GM12878 (cell line): Measurements from ENCODE around the gene TMCC3. TPM values are rescaled to one million over a fixed set of nuclear protein-coding genes. Genes with fewer than 3 reads are reported as not detected.

Experiments used
- ATAC-seq: fragments of 200-7000 bp; cut with Tn5 transposase; 3 replicates; pipeline ENCODE4 v1.9.1; 2020; ENCODE audit warnings: mild to moderate bottlenecking, moderate library complexity
- BruUV-seq: library from RNA; stranded (reverse); fragments of 400-500 nt; replicated peaks from 2 replicates; lab custom pipeline; 2021; lab: Mats Ljungman, UMichigan
- CTCF ChIA-PET: fragments of 300-600 bp; sonication (Branson Sonifier 250); formaldehyde crosslinking; extraction: SDS; loops from one replicate; lab custom pipeline; 2021; ENCODE audit warnings: inconsistent platforms; lab: Yijun Ruan, JAX
- POLR2A ChIA-PET: fragments of 350-600 bp; formaldehyde crosslinking; extraction: SDS; loops from one replicate; lab custom pipeline; 2021; ENCODE audit warnings: inconsistent platforms; lab: Charles Lee
- RAD21 ChIA-PET: fragments of 300-600 bp; sonication (Branson Sonifier 250); formaldehyde crosslinking; loops from one replicate; lab custom pipeline; 2023; ENCODE audit warnings: antibody characterized with exemption; ENCODE audit not compliant: unreplicated experiment; lab: Charles Lee
- SMC1A ChIA-PET: fragments of 300-600 bp; sonication (Branson Sonifier 250); formaldehyde crosslinking; loops from one replicate; lab custom pipeline; 2023; ENCODE audit not compliant: unreplicated experiment, uncharacterized antibody; lab: Charles Lee
- DNase-seq: peaks from one replicate; pipeline ENCODE4 v3.0.0-alpha.2; 2011; ENCODE audit warnings: low read depth, low spot score
- FAIRE-seq: peaks from 3 replicates; lab custom pipeline; 2011; peaks lifted over from hg19 to GRCh38; lab: Jason Lieb, UNC
- H2AFZ ChIP-seq: 2 replicates; pipeline ENCODE4 v1.6.0; 2011; ENCODE audit warnings: low read depth, low read length, control low read depth; ENCODE audit not compliant: control insufficient read depth
- H3K27ac ChIP-seq: 2 replicates; pipeline ENCODE4 v1.5.1; 2011; ENCODE audit warnings: control low read depth; ENCODE audit not compliant: control insufficient read depth, insufficient read depth
- H3K27me3 ChIP-seq, 2 experiments: replicated peaks in 1 of 2; 2 replicates each; pipeline versions ENCODE4 v1.6.0 to v1.6.1; 2011; ENCODE audit warnings: low read length in 1 of 2; ENCODE audit not compliant: control insufficient read depth in 2 of 2, insufficient read depth in 2 of 2
- H3K36me3 ChIP-seq, 2 experiments: 2 replicates each; pipeline ENCODE4 v1.5.1; 2011; ENCODE audit warnings: low read length in 1 of 2; ENCODE audit not compliant: control insufficient read depth in 2 of 2, insufficient read depth in 2 of 2
- H3K4me1 ChIP-seq: 2 replicates; pipeline ENCODE4 v1.6.1; 2011; ENCODE audit warnings: mild to moderate bottlenecking, low read length, moderate library complexity, mixed read lengths; ENCODE audit not compliant: control insufficient read depth, insufficient read depth
- H3K4me2 ChIP-seq: 2 replicates; pipeline ENCODE4 v1.6.0; 2011; ENCODE audit warnings: control low read depth; ENCODE audit not compliant: control insufficient read depth, insufficient read depth
- H3K4me3 ChIP-seq: fragments of 200-600 bp; sonication (generic); 2 replicates; pipeline ENCODE4 v1.5.1; 2016
- H3K79me2 ChIP-seq: 2 replicates; pipeline ENCODE4 v1.6.0; 2011; ENCODE audit warnings: low read length; ENCODE audit not compliant: control insufficient read depth, insufficient read depth
- H3K9ac ChIP-seq: 2 replicates; pipeline ENCODE4 v1.8.0; 2011; ENCODE audit warnings: low read length, control low read depth, mixed read lengths; ENCODE audit not compliant: control insufficient read depth, insufficient read depth
- H3K9me3 ChIP-seq: replicated peaks from 3 replicates; pipeline ENCODE4 v1.5.1; 2011; ENCODE audit warnings: mild to moderate bottlenecking, low read length; ENCODE audit not compliant: control insufficient read depth, insufficient read depth
- H4K20me1 ChIP-seq: 2 replicates; pipeline ENCODE4 v1.6.0; 2011; ENCODE audit not compliant: control insufficient read depth, insufficient read depth
- CBX3 ChIP-seq: fragments of 200-600 bp; sonication (generic); IDR thresholded peaks from 2 replicates; pipeline ENCODE4 v1.6.1; 2016; ENCODE audit warnings: low read depth, borderline replicate concordance
- CHD2 ChIP-seq: IDR thresholded peaks from 2 replicates; pipeline ENCODE4 v1.6.1; 2011; ENCODE audit warnings: low read depth, low read length, improper control_type of control experiment, borderline replicate concordance
- CREB1 ChIP-seq: IDR thresholded peaks from 2 replicates; pipeline ENCODE4 v1.6.1; 2012; ENCODE audit warnings: low read depth, mild to moderate bottlenecking, inconsistent platforms
- ESRRA ChIP-seq: IDR thresholded peaks from 2 replicates; pipeline ENCODE4 v1.6.1; 2012; ENCODE audit warnings: mild to moderate bottlenecking, low read length, improper control_type of control experiment
- NR2C1 ChIP-seq: fragments of 450-650 bp; IDR thresholded peaks from 2 replicates; pipeline ENCODE4 v1.6.1; 2017; ENCODE audit warnings: antibody characterized with exemption, mild to moderate bottlenecking, moderate library complexity
- NR2F1 ChIP-seq: fragments of 450-650 bp; conservative IDR thresholded peaks from 2 replicates; pipeline ENCODE4 v1.6.1; 2017; ENCODE audit warnings: mild to moderate bottlenecking
- PML ChIP-seq: IDR thresholded peaks from 2 replicates; pipeline ENCODE4 v1.6.1; 2012; ENCODE audit warnings: low read length, inconsistent platforms
- RAD51 ChIP-seq: fragments of 450-650 bp; IDR thresholded peaks from 2 replicates; pipeline ENCODE4 v1.6.1; 2016; ENCODE audit warnings: moderate library complexity, mild to moderate bottlenecking, inconsistent platforms
- SREBF1 ChIP-seq: IDR thresholded peaks from 2 replicates; pipeline ENCODE4 v1.6.1; 2012; ENCODE audit warnings: mild to moderate bottlenecking, low read length
- WGBS: methylation state at CpG from one replicate; pipeline ENCODE4 v1.1.6; 2016; ENCODE audit warnings: low lambda C conversion rate; ENCODE audit not compliant: insufficient replicate concordance, insufficient coverage; ENCODE audit errors: missing lambda C conversion rate; 5-methylcytosine and 5-hydroxymethylcytosine counted together
- in situ Hi-C: fragments of 300-500 bp; cut with MboI; formaldehyde crosslinking; loops from 9 replicates; pipeline ENCODE4 v1.14.3; 2018; ENCODE audit warnings: mixed read lengths
- intact Hi-C: fragments of 100-400 bp; cut with micrococcal nuclease; formaldehyde crosslinking; loops from one replicate; pipeline ENCODE4 v1.14.2; 2022; ENCODE audit not compliant: unreplicated experiment
- polyA plus RNA-seq, 11 experiments: library from polyadenylated mRNA; depleted of rRNA in 4 of 11; unstranded in 6 of 11; stranded (reverse) in 5 of 11; fragments of >200 nt; fragmentation: Nextera tagmentation in 4 of 11; fragmentation: Illumina TruSeq in 1 of 11; extraction: Ambion mirVana in 4 of 11; extraction: Trizol in 1 of 11; gene quantifications; 1 replicate in 1 of 11; 2 replicates in 10 of 11; pipeline versions ENCODE4 v1.2.1 to v1.2.3, GENCODE V29; 2011 to 2016; ENCODE audit warnings: inconsistent platforms in 2 of 11, missing spikeins in 2 of 11, low read depth in 1 of 11
- total RNA-seq, 4 experiments: library from RNA; depleted of rRNA in 3 of 4; stranded (reverse); fragments of >200 nt in 3 of 4; fragmentation: Illumina TruSeq in 1 of 4; extraction: Trizol in 1 of 4; gene quantifications; 2 replicates each; pipeline versions ENCODE4 v1.2.1 to v1.2.3, GENCODE V29; 2013 to 2021
- TF ChIP-seq, protein P1 (sequence below): fragments of 450-650 bp; IDR thresholded peaks from 2 replicates; pipeline ENCODE4 v1.6.1; 2017; ENCODE audit warnings: mild to moderate bottlenecking, moderate library complexity
- TF ChIP-seq, protein P2 (sequence below): fragments of 450-650 bp; IDR thresholded peaks from 2 replicates; pipeline ENCODE4 v1.6.1; 2016; ENCODE audit warnings: mild to moderate bottlenecking, moderate library complexity, borderline replicate concordance
- TF ChIP-seq, protein P3 (sequence below): fragments of 450-650 bp; IDR thresholded peaks from 2 replicates; pipeline ENCODE4 v1.6.1; 2017; ENCODE audit warnings: borderline replicate concordance

Gene TMCC3
- total and polyA plus RNA-seq, 10 of the 15 experiments (the other 5 are each of a cell fraction or from before 2014, with no cell fraction given) = 5.8 to 29.8 (median 12.6) TPM

DNA sequence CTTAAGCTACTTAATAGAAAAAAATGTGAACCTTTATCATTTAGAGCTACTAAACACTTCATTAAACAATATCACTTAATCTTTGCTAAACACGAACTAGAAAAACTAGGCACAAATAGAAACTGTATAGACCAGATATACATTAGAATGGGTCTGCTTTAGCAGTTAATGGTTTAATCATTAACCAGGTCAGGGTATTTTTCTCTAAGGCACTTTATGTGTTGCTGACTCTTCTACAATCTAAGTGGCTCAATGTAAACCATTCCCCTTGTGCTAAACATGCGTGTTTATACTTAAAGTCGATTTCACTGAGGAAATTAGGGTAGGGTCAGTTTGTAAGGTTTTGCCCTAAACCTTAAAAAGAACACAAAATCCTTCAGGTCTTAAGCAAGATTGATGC lies 29.7 kb downstream of the TMCC3 start:
- no peaks in the 10 kb centered on the region for H3K27me3 ChIP-seq
- H3K4me2 ChIP-seq = 0 out of 2 replicates have a peak overlapping the region, but pooled peaks have one; percentile 94
- 96% methylated on average over 3 of the region's 3 CpGs for WGBS
- in situ Hi-C loops (no loop called here), intact Hi-C loops (loop anchor here (2.0 to 5.0 kb wide), 6 partner anchors 20 to 212 kb away; no protein-coding TSS in a partner anchor)
- no peak overlapping the region for H2AFZ ChIP-seq
- peak overlapping the region; percentile 85; the same call in 1 of the 2 replicates for H3K27ac ChIP-seq
- no peak for FAIRE-seq
- SMC1A ChIA-PET = interaction anchor here (0.7 to 5.2 kb wide), 19 partner anchors 12 to 255 kb away, joined by 3 to 58 read pairs (median 7); no protein-coding TSS in a partner anchor
- peaks cover 2% of the 10 kb centered on the region; the same call in 2 of the 3 replicates for H3K9me3 ChIP-seq
- H3K4me1 ChIP-seq = peaks cover 16% of the 10 kb centered on the region
- RAD21 ChIA-PET = interaction anchor here (0.9 to 5.2 kb wide), 11 partner anchors 16 to 417 kb away, joined by 3 to 68 read pairs (median 10); no protein-coding TSS in a partner anchor
- CTCF ChIA-PET = interaction anchor here (0.6 to 4.8 kb wide), 14 partner anchors 9 to 1174 kb away, joined by 3 to 40 read pairs (median 6); no protein-coding TSS in a partner anchor
- peaks cover 6% of the 10 kb centered on the region for H3K79me2 ChIP-seq
- H3K9ac ChIP-seq = no peak overlapping the region
- DNase-seq = no peak
- POLR2A ChIA-PET = interaction anchor here (0.6 to 2.5 kb wide), 8 partner anchors 9 to 252 kb away, joined by 3 to 13 read pairs (median 4); no protein-coding TSS in a partner anchor
- BruUV-seq = no TSS peak
- ATAC-seq = peak; percentile 58
- no peaks in the 10 kb centered on the region for H4K20me1 ChIP-seq
- TF ChIP-seq PML (no peak), NR2C1 (no peak), CREB1 (no peak), SREBF1 (no peak), CBX3 (no peak), NR2F1 (no peak), RAD51 (no peak), ESRRA (no peak), CHD2 (no peak)
- TF ChIP-seq, protein P1, sequence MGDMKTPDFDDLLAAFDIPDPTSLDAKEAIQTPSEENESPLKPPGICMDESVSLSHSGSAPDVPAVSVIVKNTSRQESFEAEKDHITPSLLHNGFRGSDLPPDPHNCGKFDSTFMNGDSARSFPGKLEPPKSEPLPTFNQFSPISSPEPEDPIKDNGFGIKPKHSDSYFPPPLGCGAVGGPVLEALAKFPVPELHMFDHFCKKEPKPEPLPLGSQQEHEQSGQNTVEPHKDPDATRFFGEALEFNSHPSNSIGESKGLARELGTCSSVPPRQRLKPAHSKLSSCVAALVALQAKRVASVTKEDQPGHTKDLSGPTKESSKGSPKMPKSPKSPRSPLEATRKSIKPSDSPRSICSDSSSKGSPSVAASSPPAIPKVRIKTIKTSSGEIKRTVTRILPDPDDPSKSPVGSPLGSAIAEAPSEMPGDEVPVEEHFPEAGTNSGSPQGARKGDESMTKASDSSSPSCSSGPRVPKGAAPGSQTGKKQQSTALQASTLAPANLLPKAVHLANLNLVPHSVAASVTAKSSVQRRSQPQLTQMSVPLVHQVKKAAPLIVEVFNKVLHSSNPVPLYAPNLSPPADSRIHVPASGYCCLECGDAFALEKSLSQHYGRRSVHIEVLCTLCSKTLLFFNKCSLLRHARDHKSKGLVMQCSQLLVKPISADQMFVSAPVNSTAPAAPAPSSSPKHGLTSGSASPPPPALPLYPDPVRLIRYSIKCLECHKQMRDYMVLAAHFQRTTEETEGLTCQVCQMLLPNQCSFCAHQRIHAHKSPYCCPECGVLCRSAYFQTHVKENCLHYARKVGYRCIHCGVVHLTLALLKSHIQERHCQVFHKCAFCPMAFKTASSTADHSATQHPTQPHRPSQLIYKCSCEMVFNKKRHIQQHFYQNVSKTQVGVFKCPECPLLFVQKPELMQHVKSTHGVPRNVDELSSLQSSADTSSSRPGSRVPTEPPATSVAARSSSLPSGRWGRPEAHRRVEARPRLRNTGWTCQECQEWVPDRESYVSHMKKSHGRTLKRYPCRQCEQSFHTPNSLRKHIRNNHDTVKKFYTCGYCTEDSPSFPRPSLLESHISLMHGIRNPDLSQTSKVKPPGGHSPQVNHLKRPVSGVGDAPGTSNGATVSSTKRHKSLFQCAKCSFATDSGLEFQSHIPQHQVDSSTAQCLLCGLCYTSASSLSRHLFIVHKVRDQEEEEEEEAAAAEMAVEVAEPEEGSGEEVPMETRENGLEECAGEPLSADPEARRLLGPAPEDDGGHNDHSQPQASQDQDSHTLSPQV = no peak
- TF ChIP-seq, protein P2, sequence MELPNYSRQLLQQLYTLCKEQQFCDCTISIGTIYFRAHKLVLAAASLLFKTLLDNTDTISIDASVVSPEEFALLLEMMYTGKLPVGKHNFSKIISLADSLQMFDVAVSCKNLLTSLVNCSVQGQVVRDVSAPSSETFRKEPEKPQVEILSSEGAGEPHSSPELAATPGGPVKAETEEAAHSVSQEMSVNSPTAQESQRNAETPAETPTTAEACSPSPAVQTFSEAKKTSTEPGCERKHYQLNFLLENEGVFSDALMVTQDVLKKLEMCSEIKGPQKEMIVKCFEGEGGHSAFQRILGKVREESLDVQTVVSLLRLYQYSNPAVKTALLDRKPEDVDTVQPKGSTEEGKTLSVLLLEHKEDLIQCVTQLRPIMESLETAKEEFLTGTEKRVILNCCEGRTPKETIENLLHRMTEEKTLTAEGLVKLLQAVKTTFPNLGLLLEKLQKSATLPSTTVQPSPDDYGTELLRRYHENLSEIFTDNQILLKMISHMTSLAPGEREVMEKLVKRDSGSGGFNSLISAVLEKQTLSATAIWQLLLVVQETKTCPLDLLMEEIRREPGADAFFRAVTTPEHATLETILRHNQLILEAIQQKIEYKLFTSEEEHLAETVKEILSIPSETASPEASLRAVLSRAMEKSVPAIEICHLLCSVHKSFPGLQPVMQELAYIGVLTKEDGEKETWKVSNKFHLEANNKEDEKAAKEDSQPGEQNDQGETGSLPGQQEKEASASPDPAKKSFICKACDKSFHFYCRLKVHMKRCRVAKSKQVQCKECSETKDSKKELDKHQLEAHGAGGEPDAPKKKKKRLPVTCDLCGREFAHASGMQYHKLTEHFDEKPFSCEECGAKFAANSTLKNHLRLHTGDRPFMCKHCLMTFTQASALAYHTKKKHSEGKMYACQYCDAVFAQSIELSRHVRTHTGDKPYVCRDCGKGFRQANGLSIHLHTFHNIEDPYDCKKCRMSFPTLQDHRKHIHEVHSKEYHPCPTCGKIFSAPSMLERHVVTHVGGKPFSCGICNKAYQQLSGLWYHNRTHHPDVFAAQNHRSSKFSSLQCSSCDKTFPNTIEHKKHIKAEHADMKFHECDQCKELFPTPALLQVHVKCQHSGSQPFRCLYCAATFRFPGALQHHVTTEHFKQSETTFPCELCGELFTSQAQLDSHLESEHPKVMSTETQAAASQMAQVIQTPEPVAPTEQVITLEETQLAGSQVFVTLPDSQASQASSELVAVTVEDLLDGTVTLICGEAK = no peak
- TF ChIP-seq, protein P3, sequence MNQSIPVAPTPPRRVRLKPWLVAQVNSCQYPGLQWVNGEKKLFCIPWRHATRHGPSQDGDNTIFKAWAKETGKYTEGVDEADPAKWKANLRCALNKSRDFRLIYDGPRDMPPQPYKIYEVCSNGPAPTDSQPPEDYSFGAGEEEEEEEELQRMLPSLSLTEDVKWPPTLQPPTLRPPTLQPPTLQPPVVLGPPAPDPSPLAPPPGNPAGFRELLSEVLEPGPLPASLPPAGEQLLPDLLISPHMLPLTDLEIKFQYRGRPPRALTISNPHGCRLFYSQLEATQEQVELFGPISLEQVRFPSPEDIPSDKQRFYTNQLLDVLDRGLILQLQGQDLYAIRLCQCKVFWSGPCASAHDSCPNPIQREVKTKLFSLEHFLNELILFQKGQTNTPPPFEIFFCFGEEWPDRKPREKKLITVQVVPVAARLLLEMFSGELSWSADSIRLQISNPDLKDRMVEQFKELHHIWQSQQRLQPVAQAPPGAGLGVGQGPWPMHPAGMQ = no peak
- TF ChIP-seq, all 136 proteins: peak for 0
- H3K4me3 ChIP-seq = no peak overlapping the region
- no peaks in the 10 kb centered on the region; a peak in 3 of 4 replicates for H3K36me3 ChIP-seq
